ENCODE data around the gene COMMD10.

DNA sequence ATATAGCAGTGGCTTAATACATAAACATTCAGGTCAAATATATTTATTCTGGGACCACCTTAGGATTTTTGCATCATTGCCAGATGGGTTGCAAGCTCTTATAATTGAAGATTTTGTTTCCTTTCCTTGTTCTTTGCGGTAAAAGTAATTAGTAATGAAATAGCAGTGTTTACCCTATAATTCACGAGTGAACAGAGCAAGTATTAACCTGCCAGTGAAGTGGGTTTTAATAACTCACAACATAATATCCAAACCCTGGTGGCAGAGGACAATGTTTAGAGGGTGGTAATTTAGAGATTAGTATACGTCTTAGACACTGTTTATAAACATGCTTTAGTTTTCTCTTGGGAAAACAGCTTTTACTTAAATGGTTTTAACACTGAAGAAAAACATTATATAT is 40.8 kb upstream of the COMMD10 start:
- TF ChIP-seq, protein P1, sequence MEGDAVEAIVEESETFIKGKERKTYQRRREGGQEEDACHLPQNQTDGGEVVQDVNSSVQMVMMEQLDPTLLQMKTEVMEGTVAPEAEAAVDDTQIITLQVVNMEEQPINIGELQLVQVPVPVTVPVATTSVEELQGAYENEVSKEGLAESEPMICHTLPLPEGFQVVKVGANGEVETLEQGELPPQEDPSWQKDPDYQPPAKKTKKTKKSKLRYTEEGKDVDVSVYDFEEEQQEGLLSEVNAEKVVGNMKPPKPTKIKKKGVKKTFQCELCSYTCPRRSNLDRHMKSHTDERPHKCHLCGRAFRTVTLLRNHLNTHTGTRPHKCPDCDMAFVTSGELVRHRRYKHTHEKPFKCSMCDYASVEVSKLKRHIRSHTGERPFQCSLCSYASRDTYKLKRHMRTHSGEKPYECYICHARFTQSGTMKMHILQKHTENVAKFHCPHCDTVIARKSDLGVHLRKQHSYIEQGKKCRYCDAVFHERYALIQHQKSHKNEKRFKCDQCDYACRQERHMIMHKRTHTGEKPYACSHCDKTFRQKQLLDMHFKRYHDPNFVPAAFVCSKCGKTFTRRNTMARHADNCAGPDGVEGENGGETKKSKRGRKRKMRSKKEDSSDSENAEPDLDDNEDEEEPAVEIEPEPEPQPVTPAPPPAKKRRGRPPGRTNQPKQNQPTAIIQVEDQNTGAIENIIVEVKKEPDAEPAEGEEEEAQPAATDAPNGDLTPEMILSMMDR (IDR thresholded peaks at IDR 0.05; ENCODE audit: insufficient read depth, low read length, poor library complexity, severe bottlenecking) = no peak
- no peak for TF ChIP-seq EZH2phosphoT487 (conservative IDR thresholded peaks at IDR 0.05; ENCODE audit: low read length)
